ENCODE measurements around the gene ZNF804B. TPM values are rescaled to one million over a fixed set of nuclear protein-coding genes. Genes with fewer than 3 reads are reported as not detected.

The ZNF804B gene
- total RNA-seq, 1 donor from 2014 or later: not detected

DNA sequence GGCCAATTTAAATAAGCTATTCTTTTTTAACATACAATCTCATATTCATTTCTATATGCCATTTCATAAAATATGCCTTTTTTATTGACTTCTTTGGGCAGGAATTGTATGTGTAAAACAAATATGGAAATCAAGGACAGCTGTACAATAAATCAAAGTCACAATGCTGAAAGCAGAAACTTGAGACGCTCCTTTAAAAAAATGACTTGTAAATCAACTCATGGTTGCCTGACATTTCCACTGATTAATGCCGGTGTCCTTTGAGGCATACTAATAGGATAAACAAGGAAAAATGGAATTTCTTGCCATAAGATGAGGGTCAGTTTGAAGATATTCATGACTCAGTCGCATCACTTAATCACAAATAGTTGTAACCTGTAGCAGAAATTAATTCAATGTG, 283.4 kb downstream of the ZNF804B start:
- intact Hi-C loops (cut with DNase I): no loop called here
- Histone ChIP-seq H3K4me3 (no peak overlapping the region), H3K36me3 (no peaks in the 10 kb centered on the region), H3K27me3 (ENCODE audit: low read depth) (no peaks in the 10 kb centered on the region), H3K27ac (no peak overlapping the region), H3K9me3 (no peaks in the 10 kb centered on the region), H3K4me1 (no peaks in the 10 kb centered on the region)
- no peak for DNase-seq
- ATAC-seq: no peak
- TF ChIP-seq, protein P1, sequence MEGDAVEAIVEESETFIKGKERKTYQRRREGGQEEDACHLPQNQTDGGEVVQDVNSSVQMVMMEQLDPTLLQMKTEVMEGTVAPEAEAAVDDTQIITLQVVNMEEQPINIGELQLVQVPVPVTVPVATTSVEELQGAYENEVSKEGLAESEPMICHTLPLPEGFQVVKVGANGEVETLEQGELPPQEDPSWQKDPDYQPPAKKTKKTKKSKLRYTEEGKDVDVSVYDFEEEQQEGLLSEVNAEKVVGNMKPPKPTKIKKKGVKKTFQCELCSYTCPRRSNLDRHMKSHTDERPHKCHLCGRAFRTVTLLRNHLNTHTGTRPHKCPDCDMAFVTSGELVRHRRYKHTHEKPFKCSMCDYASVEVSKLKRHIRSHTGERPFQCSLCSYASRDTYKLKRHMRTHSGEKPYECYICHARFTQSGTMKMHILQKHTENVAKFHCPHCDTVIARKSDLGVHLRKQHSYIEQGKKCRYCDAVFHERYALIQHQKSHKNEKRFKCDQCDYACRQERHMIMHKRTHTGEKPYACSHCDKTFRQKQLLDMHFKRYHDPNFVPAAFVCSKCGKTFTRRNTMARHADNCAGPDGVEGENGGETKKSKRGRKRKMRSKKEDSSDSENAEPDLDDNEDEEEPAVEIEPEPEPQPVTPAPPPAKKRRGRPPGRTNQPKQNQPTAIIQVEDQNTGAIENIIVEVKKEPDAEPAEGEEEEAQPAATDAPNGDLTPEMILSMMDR (IDR thresholded peaks at IDR 0.05): no peak

DNA sequence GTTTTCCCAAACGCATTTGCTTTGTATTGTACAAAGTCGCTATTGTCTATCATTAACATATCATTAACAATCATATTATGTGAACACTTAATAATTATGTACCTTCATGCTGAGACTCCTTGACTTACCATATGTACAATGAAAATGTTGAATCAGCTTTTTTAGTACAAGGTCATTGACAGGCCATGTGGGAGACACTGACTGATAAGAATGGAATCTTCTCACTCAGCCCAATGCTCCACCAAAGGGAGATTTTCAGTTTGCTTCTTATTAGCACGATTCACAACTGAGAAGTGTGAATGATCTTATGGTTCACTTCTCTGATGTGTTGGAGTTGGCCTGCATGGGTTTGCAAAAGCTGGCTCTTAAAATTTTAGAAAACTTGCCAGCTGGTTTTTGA, 289.5 kb downstream of the ZNF804B start:
- H3K36me3 ChIP-seq: no peaks in the 10 kb centered on the region
- H3K4me3 ChIP-seq: no peak overlapping the region
- no peaks in the 10 kb centered on the region for H3K4me1 ChIP-seq
- H3K27ac ChIP-seq: no peak overlapping the region
- DNase-seq: no peak
- ATAC-seq: no peak
- H3K9me3 ChIP-seq: no peaks in the 10 kb centered on the region
- no peaks in the 10 kb centered on the region for H3K27me3 ChIP-seq (ENCODE audit: low read depth)
- TF ChIP-seq, protein P1 (IDR thresholded peaks at IDR 0.05): no peak
- intact Hi-C loops (cut with DNase I): no loop called here

DNA sequence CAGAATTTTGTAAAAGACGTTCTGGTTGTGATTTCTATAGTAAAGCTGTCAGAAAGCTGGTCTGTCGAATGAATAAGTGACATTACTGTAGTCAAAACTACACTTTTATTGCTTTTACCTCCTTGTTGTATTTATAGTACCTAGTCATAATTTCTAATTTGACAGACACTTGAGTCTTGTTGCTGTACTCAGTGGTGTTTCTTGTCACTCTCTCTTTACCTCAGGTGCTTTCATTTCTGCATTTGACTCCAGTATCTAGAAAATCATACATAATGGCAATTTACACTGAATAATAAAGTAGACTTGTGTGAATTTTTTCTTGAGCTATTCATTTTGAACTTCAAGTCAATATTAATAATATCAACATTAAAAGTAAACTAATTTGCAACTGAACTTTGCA, 293.6 kb downstream of the ZNF804B start:
- no peaks in the 10 kb centered on the region for H3K9me3 ChIP-seq
- no peak overlapping the region for H3K27ac ChIP-seq
- intact Hi-C loops (cut with DNase I): no loop called here
- H3K4me1 ChIP-seq: no peaks in the 10 kb centered on the region
- no peak for DNase-seq
- TF ChIP-seq, protein P1 (IDR thresholded peaks at IDR 0.05): no peak
- H3K36me3 ChIP-seq: no peaks in the 10 kb centered on the region
- ATAC-seq: no peak
- no peak overlapping the region for H3K4me3 ChIP-seq
- no peaks in the 10 kb centered on the region for H3K27me3 ChIP-seq (ENCODE audit: low read depth)

DNA sequence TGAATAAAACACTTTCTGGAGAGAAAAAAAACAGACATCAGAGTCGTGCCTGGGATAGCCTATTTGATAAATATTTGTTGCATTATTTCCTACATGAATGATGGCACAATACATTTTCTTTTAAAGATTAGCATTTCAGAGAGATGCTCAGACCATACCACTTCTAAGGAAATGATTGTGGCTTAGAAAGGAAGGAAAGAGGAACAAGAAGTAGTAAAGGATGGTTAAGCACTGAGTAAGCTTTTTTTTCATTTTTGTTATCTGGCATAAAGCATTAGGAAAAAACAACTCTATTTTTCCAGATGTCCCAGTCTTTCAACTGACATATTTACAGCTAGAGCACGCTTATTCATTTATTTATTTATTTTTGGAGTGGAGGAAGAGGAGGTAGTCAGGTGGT, 294.9 kb downstream of the ZNF804B start:
- ATAC-seq (no peak), DNase-seq (no peak)
- Histone ChIP-seq H3K27ac (no peak overlapping the region), H3K9me3 (no peaks in the 10 kb centered on the region), H3K4me1 (no peaks in the 10 kb centered on the region), H3K27me3 (ENCODE audit: low read depth) (no peaks in the 10 kb centered on the region), H3K36me3 (no peaks in the 10 kb centered on the region), H3K4me3 (no peak overlapping the region)
- TF ChIP-seq, protein P1 (IDR thresholded peaks at IDR 0.05): no peak
- intact Hi-C loops (cut with DNase I): no loop called here

DNA sequence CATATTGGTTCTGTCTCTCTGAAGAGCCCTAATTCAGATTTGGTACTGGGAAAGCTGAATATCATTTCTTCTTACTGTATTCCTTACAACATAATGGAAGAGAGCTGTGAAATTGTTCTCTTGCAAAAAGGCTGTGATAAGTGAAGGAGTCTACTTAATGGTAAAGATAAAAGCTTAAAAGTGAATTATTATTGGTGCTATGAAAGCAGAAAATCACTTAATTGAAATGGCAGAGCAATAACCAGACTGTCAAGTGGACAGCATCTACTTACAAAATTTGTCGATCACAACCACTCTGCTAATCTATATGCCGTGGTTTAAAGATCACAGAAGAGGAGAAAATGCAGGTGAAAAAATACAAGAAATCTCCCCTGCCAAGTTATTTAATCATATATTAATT, 300.7 kb downstream of the ZNF804B start:
- H3K9me3 ChIP-seq: no peaks in the 10 kb centered on the region
- intact Hi-C loops (cut with DNase I): no loop called here
- no peak for ATAC-seq
- H3K27me3 ChIP-seq (ENCODE audit: low read depth): no peaks in the 10 kb centered on the region
- H3K4me1 ChIP-seq: no peaks in the 10 kb centered on the region
- no peaks in the 10 kb centered on the region for H3K36me3 ChIP-seq
- no peak for DNase-seq
- TF ChIP-seq, protein P1 (IDR thresholded peaks at IDR 0.05): no peak
- H3K4me3 ChIP-seq: no peak overlapping the region
- no peak overlapping the region for H3K27ac ChIP-seq

DNA sequence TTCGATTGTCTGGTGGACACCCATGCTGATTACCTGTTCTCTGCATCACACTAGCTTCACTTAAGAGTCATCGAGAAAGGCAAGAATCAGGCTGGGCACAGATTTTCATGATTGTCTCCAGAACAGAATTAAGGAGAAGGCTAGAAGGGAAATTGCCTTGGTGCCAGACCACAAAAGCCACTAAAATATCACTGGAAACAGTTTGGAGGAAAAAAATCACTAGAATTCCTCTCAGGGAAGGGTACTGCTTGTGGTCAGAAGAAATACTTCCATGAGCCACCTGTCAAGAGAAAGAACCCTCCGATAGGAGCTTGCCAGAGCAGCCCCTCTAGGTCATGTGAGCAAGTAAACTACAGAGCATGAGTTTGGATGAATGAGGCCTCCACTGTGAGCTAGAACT, 305.3 kb downstream of the ZNF804B start:
- DNase-seq (no peak), ATAC-seq (no peak)
- no peaks in the 10 kb centered on the region for H3K4me1 ChIP-seq
- H3K4me3 ChIP-seq: no peak overlapping the region
- TF ChIP-seq, protein P1 (IDR thresholded peaks at IDR 0.05): no peak
- intact Hi-C loops (cut with DNase I): no loop called here
- H3K27ac ChIP-seq: no peak overlapping the region
- H3K27me3 ChIP-seq (ENCODE audit: low read depth): no peaks in the 10 kb centered on the region
- no peaks in the 10 kb centered on the region for H3K9me3 ChIP-seq
- H3K36me3 ChIP-seq: no peaks in the 10 kb centered on the region
